Spinal cord (tissue), 10 donors: ENCODE measurements around the gene KCND2. TPM values are rescaled to one million over a fixed set of nuclear protein-coding genes. Genes with fewer than 3 reads are reported as not detected.
"Not testable (repeated sequence)": the region's sequence is repeated elsewhere in the genome, so short reads cannot be mapped to it uniquely, and the experiment has no call there.

Experiments used
- DNase-seq, 6 donors: peaks; one replicate each; pipeline versions ENCODE4 v3.0.0 to v3.0.0-alpha.2; 2013 to 2015; ENCODE audit warnings: low spot score in 6 of 6, low read depth in 4 of 6
- H3K27ac ChIP-seq: one replicate; pipeline ENCODE4 v1.5.1; 2013; ENCODE audit warnings: low read depth, low read length, control low read depth
- H3K27me3 ChIP-seq: one replicate; pipeline ENCODE4 v1.6.1; 2013; ENCODE audit warnings: low read length; ENCODE audit not compliant: control insufficient read depth, insufficient read depth
- H3K36me3 ChIP-seq: one replicate; pipeline ENCODE4 v1.6.1; 2013; ENCODE audit warnings: low read length; ENCODE audit not compliant: control insufficient read depth, insufficient read depth
- H3K4me1 ChIP-seq: one replicate; pipeline ENCODE4 v1.6.1; 2013; ENCODE audit warnings: low read length; ENCODE audit not compliant: control insufficient read depth, insufficient read depth
- H3K4me3 ChIP-seq: one replicate; pipeline ENCODE4 v1.5.1; 2013; ENCODE audit warnings: low read depth, low read length, control low read depth
- H3K9me3 ChIP-seq: one replicate; pipeline ENCODE4 v1.6.1; 2013; ENCODE audit warnings: low read length; ENCODE audit not compliant: control insufficient read depth, insufficient read depth
- WGBS: methylation state at CpG from one replicate; pipeline ENCODE4 v1.1.5; 2013; ENCODE audit warnings: missing lambda C conversion rate; ENCODE audit not compliant: insufficient coverage; 5-methylcytosine and 5-hydroxymethylcytosine counted together
- polyA plus RNA-seq, 2 donors: library from polyadenylated mRNA; unstranded; fragments of 120-200 nt; gene quantifications; one replicate each; pipeline ENCODE4 v1.2.1, GENCODE V29; 2013; ENCODE audit not compliant: insufficient read length in 2 of 2
- total RNA-seq, 2 donors: library from RNA; depleted of rRNA in 1 of 2; stranded (reverse); fragments of 120-200 nt in 1 of 2; fragments of >200 nt in 1 of 2; gene quantifications; one replicate each; pipeline versions ENCODE4 v1.2.3 to v1.2.4, GENCODE V29; 2013 to 2014
- donor health status: healthy.

Gene KCND2
- total and polyA plus RNA-seq, 4 donors: 25.2 to 86.4 (median 63.4) TPM

DNA sequence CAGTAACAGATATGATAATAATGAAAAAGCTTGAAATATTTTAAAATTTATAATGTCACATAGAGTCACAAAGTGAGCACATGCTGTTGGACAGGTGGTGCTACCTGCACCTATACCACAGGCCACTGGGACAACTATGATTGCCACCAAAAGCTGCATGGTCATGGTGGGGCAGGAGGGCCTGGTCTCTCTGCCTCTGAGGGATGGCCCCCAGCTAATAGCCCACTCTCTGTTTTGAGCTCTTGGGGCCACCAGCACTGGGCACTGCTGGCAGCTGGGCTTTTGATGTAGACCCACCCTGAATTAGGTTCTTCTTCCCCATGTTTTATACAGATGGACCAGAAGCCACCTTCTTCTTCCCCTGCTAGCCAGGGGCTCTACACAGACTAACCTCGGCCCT is 265.4 kb downstream of the KCND2 start:
- no peaks in the 10 kb centered on the region for H3K9me3 ChIP-seq
- H3K27me3 ChIP-seq: no peaks in the 10 kb centered on the region
- H3K4me3 ChIP-seq: no peak overlapping the region
- 100% methylated on average over 1 of the region's 1 CpG for WGBS
- no peak overlapping the region for H3K27ac ChIP-seq
- H3K36me3 ChIP-seq: no peaks in the 10 kb centered on the region
- H3K4me1 ChIP-seq: no peaks in the 10 kb centered on the region
- DNase-seq: no peak

DNA sequence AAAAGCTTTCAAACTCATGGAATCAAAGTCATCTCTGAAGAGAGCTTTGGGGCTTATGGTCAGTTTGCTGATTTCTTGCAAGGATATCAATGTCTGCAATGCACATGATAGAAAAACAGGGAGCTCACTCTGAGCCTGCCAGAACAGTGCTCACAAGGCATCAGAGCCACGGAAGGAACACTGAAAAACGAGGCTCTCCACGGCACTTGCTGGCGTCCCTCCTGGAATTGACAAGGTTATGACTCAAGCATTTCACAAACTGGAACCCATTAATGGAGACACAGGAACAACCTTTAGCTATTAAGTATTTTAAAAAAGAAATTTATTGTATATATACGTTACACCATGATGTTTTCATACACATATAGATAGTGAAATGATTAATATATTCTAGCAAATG is 266.3 kb downstream of the KCND2 start:
- H3K36me3 ChIP-seq: no peaks in the 10 kb centered on the region
- H3K4me3 ChIP-seq: no peak overlapping the region
- WGBS: 81% methylated on average over 4 of the region's 5 CpGs
- H3K9me3 ChIP-seq: no peaks in the 10 kb centered on the region
- H3K27ac ChIP-seq: no peak overlapping the region
- no peak for DNase-seq
- no peaks in the 10 kb centered on the region for H3K27me3 ChIP-seq
- H3K4me1 ChIP-seq: no peaks in the 10 kb centered on the region

DNA sequence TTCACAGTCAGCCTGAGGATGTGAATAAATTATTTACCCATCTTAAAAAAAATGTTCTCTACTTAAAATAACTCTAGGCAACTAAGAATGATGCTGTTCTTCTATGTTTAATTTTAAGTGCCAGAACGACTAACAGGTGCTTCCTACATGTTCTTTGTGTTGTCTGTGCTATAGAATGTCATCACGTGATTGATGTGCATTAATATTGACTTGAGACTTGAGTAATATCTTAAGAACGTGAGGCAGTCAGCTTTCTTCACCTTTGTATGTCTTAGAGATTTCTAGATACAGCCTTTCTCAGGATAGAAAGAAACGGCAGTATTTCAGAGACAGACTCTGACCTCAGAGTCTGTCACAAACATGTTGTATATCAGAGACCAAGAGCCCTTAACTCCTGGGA is 274.6 kb downstream of the KCND2 start:
- Histone ChIP-seq H3K4me1 (no peaks in the 10 kb centered on the region), H3K36me3 (no peaks in the 10 kb centered on the region), H3K4me3 (no peak overlapping the region), H3K27me3 (no peaks in the 10 kb centered on the region), H3K27ac (no peak overlapping the region), H3K9me3 (no peaks in the 10 kb centered on the region)
- DNase-seq: no peak
- WGBS: no CpG with 5 or more reads among the region's 4 CpGs

DNA sequence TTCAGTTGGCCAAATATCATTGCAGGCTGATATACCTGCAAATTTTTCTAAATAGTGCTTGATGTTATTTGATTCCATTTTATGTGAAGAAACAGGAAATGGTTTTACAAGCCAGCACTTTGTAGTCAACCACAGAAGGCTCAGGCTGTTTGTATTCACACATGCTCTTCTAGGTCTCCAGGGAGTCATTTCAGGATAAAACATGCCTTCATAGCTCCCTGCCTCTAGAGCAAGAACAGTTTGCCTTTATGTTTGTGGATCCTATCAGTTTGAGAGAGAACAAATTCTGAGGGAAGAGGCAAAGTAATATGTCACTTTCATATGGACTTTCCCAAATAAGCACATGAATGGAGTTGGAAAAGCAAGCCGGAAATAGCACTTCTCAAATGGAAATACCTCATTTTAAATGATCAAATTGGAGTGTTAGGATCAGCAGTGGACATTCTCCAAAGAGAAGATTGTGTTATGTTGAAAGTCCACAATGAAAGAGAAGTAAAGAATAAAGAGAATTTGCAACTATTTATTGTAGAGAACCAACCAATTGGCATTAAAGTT is 277.6 kb downstream of the KCND2 start:
- no peak overlapping the region for H3K4me3 ChIP-seq
- no peaks in the 10 kb centered on the region for H3K36me3 ChIP-seq
- H3K27ac ChIP-seq: no peak overlapping the region
- no peaks in the 10 kb centered on the region for H3K9me3 ChIP-seq
- DNase-seq: peak in 3 of 6 donors; percentile 5 to 77 (median 51)
- no peaks in the 10 kb centered on the region for H3K27me3 ChIP-seq
- WGBS: no CpG with 5 or more reads among the region's 1 CpG
- no peaks in the 10 kb centered on the region for H3K4me1 ChIP-seq

DNA sequence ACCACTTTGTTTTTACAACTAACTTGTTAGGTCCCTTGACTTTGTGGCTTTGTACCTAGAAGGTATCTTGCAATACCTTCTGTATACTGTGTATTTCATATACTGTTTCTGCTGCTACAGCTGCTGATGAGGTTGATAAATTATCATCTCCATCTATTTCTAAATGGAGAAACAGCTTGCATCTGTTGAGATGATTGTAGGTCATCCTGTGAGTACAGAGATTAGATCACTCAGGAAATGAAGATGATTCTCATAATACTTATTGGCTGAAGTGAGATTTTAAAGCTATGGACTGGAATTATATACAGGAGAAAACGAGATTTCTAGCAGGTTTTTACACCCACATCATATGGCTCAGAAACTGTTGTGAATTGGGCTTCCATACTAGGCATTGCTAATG is 280.5 kb downstream of the KCND2 start:
- DNase-seq: no peak
- Histone ChIP-seq H3K4me3 (no peak overlapping the region), H3K36me3 (no peaks in the 10 kb centered on the region), H3K27ac (no peak overlapping the region), H3K9me3 (no peaks in the 10 kb centered on the region), H3K4me1 (no peaks in the 10 kb centered on the region), H3K27me3 (no peaks in the 10 kb centered on the region)
- WGBS: no CpG with 5 or more reads among the region's 1 CpG

DNA sequence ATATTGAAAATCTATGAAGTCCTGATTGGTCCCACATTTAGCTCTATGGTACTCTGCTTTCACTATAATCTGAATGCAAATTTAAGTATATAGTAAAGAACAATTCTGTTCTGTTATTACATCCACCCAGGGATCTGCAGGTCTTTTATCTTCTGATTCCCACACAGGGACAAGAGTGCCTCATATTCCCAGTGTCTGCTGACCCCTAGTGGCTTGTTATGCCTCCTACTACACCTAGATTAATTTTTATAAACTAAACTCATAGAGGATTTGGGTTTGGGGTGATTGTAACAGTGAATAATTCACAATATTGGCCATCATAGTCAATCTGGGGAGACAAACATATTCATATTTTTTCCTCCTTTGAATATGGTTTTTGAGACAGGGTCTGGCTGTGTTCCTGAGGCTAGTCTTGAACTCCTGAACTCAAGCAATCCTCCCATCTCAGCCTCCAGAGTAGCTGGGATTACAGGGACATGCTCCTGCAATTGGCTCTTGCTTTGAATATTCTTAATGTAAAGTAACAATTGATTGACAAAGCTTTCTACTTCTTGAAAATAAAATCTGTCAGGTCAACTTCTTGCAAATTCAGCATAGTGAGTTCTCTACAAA is 282.1 kb downstream of the KCND2 start:
- Histone ChIP-seq H3K27me3 (no peaks in the 10 kb centered on the region), H3K4me1 (no peaks in the 10 kb centered on the region), H3K36me3 (no peaks in the 10 kb centered on the region), H3K27ac (no peak overlapping the region), H3K4me3 (no peak overlapping the region), H3K9me3 (no peaks in the 10 kb centered on the region)
- DNase-seq: peak in 4 of 6 donors; percentile 12 to 87 (median 51)

DNA sequence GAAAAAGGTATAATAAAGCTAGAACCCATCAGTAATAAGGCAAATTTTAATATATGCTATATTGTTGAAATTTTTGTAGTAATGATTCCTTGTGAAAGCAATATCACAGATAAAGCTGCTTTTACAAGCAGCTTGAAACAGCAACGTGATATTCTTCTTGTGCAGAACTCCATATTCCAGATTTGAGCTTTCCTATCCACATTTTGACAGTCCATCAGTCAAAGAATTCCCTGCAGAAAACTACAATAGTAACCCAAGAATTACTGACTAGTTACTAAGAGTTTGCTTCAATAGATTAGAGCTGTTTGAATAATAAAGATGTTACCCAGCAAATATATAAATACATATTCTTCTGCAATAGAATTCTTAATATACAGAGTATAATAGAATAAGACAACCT is 291.2 kb downstream of the KCND2 start:
- H3K36me3 ChIP-seq: no peaks in the 10 kb centered on the region
- no CpG with 5 or more reads among the region's 1 CpG for WGBS
- H3K4me3 ChIP-seq: no peak overlapping the region
- no peak overlapping the region for H3K27ac ChIP-seq
- no peak for DNase-seq
- no peaks in the 10 kb centered on the region for H3K9me3 ChIP-seq
- H3K4me1 ChIP-seq: no peaks in the 10 kb centered on the region
- no peaks in the 10 kb centered on the region for H3K27me3 ChIP-seq

DNA sequence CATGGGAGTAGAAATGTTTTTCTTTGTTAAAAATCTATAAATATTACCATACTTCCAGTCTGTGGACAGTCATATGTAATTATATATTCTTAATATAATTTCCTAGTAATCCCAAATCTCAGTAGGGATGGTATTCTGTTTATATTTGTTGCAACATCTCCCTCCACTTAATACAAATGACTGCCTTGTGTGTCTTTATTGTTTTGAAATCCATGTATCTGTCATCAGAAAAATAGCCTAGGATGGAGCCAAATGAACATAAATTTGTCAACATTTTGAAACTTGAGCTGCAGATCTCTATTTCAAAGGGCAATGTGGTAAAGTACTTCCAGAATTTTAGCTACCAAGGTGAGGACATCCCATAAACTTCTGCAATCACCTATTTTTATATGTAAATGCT is 294.2 kb downstream of the KCND2 start:
- no peak for DNase-seq
- Histone ChIP-seq H3K4me1 (no peaks in the 10 kb centered on the region), H3K36me3 (no peaks in the 10 kb centered on the region), H3K27ac (no peak overlapping the region), H3K4me3 (no peak overlapping the region), H3K9me3 (no peaks in the 10 kb centered on the region), H3K27me3 (no peaks in the 10 kb centered on the region)

DNA sequence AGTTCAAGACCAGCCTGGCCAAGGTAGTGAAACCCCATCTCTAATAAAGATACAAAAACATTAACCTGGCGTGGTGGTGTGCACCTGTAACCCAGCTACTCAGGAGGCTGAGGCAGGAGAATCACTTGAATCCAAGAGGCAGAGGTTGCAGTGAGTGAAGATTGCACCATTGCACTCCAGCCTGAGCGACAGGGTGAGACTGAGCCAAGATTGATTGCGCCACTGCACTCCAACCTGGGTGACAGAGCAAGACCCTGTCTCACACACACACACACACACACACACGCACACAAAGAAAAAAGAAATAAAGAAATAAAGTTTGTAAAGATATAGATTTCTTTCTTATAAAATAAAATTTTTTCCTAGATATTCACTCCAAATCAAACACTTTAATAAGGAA is 305.7 kb downstream of the KCND2 start:
- 80% methylated on average over 1 of the region's 4 CpGs for WGBS
- H3K36me3 ChIP-seq, H3K4me3 ChIP-seq: not testable (repeated sequence)

DNA sequence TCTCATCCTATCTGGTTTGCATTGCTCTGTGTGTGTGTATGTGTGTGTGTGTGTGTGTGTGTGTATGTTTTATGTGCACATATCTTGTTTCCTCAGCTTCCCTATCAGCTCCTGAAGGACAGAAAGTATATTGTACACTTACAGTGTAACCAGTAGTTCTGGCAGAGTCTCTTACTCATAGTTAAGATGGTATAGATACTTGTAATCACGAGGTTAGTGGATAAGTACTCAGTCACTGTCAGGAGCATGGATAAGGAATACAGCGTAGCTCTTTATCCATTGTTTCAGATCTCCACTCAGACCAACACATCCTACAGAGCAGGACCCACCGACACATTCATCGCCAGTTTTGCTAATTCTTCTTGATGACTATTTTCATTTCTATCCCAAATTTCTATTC is 309.9 kb downstream of the KCND2 start:
- Histone ChIP-seq H3K27me3 (no peaks in the 10 kb centered on the region), H3K27ac (no peak overlapping the region), H3K4me1 (no peaks in the 10 kb centered on the region), H3K36me3 (no peaks in the 10 kb centered on the region), H3K9me3 (no peaks in the 10 kb centered on the region), H3K4me3 (no peak overlapping the region)
- no peak for DNase-seq
- WGBS: no CpG with 5 or more reads among the region's 4 CpGs

More for the DNA sequence above, 305.7 kb downstream of the KCND2 start:
- DNase-seq, H3K4me1 ChIP-seq, H3K27ac ChIP-seq, H3K9me3 ChIP-seq, H3K27me3 ChIP-seq: not testable (repeated sequence)
